ENCODE measurements around the gene PCSK2. TPM values are rescaled to one million over a fixed set of nuclear protein-coding genes. Genes with fewer than 3 reads are reported as not detected.

Gene PCSK2
- total and polyA plus RNA-seq, 4 donors = 0.51 to 9.8 (median 1.5) TPM

GRCh38 chr20:17502105-17502504 lies 275.3 kb downstream of the PCSK2 start:
- DNase-seq (no peak), ATAC-seq (ENCODE audit: insufficient read depth, low FRiP score) (no peak)
- H3K9me3 ChIP-seq (ENCODE audit: control insufficient read depth in 4 of 4, insufficient read depth in 3 of 4, low read length in 3 of 4) = peaks cover 0 to 1% (median 0%) of the 10 kb centered on the region in 4 donors
- no peak overlapping the region for H3K9ac ChIP-seq (ENCODE audit: insufficient read depth in 1 of 2, low read length in 2 of 2)
- H3K27me3 ChIP-seq (ENCODE audit: control insufficient read depth in 3 of 3, insufficient read depth in 3 of 3, low read length in 2 of 3) = no peaks in the 10 kb centered on the region
- H3K27ac ChIP-seq (ENCODE audit: low read depth in 1 of 2, low read length in 1 of 2) = no peak overlapping the region
- no peak overlapping the region for H3K4me3 ChIP-seq
- 91 to 95% methylated on average over 4 of the region's 4 CpGs for WGBS, 2 donors
- peaks cover 0 to 12% (median 0%) of the 10 kb centered on the region in 5 donors for H3K4me1 ChIP-seq (ENCODE audit: control insufficient read depth in 5 of 5, insufficient read depth in 5 of 5, low read length in 5 of 5)
- no peaks in the 10 kb centered on the region for H3K36me3 ChIP-seq (ENCODE audit: control insufficient read depth in 4 of 4, insufficient read depth in 4 of 4, low read length in 4 of 4)
- TF ChIP-seq, protein P1, sequence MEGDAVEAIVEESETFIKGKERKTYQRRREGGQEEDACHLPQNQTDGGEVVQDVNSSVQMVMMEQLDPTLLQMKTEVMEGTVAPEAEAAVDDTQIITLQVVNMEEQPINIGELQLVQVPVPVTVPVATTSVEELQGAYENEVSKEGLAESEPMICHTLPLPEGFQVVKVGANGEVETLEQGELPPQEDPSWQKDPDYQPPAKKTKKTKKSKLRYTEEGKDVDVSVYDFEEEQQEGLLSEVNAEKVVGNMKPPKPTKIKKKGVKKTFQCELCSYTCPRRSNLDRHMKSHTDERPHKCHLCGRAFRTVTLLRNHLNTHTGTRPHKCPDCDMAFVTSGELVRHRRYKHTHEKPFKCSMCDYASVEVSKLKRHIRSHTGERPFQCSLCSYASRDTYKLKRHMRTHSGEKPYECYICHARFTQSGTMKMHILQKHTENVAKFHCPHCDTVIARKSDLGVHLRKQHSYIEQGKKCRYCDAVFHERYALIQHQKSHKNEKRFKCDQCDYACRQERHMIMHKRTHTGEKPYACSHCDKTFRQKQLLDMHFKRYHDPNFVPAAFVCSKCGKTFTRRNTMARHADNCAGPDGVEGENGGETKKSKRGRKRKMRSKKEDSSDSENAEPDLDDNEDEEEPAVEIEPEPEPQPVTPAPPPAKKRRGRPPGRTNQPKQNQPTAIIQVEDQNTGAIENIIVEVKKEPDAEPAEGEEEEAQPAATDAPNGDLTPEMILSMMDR (IDR thresholded peaks at IDR 0.05; ENCODE audit: control extremely low read depth, extremely low read depth) = no peak

GRCh38 chr20:17503301-17504065 lies 276.6 kb downstream of the PCSK2 start:
- TF ChIP-seq, protein P1 (IDR thresholded peaks at IDR 0.05; ENCODE audit: control extremely low read depth, extremely low read depth) = no peak
- Histone ChIP-seq H3K4me3 (no peak overlapping the region), H3K36me3 (ENCODE audit: control insufficient read depth in 4 of 4, insufficient read depth in 4 of 4, low read length in 4 of 4) (no peaks in the 10 kb centered on the region), H3K9ac (ENCODE audit: insufficient read depth in 1 of 2, low read length in 2 of 2) (no peak overlapping the region), H3K27me3 (ENCODE audit: control insufficient read depth in 3 of 3, insufficient read depth in 3 of 3, low read length in 2 of 3) (no peaks in the 10 kb centered on the region), H3K9me3 (ENCODE audit: control insufficient read depth in 4 of 4, insufficient read depth in 3 of 4, low read length in 3 of 4) (no peaks in the 10 kb centered on the region), H3K27ac (ENCODE audit: low read depth in 1 of 2, low read length in 1 of 2) (no peak overlapping the region), H3K4me1 (ENCODE audit: control insufficient read depth in 5 of 5, insufficient read depth in 5 of 5, low read length in 5 of 5) (peaks cover 0 to 4% (median 0%) of the 10 kb centered on the region in 5 donors)
- DNase-seq = no peak
- WGBS, 2 donors = 86 to 87% methylated on average over 6 of the region's 6 CpGs
- ATAC-seq (ENCODE audit: insufficient read depth, low FRiP score) = no peak

DNA sequence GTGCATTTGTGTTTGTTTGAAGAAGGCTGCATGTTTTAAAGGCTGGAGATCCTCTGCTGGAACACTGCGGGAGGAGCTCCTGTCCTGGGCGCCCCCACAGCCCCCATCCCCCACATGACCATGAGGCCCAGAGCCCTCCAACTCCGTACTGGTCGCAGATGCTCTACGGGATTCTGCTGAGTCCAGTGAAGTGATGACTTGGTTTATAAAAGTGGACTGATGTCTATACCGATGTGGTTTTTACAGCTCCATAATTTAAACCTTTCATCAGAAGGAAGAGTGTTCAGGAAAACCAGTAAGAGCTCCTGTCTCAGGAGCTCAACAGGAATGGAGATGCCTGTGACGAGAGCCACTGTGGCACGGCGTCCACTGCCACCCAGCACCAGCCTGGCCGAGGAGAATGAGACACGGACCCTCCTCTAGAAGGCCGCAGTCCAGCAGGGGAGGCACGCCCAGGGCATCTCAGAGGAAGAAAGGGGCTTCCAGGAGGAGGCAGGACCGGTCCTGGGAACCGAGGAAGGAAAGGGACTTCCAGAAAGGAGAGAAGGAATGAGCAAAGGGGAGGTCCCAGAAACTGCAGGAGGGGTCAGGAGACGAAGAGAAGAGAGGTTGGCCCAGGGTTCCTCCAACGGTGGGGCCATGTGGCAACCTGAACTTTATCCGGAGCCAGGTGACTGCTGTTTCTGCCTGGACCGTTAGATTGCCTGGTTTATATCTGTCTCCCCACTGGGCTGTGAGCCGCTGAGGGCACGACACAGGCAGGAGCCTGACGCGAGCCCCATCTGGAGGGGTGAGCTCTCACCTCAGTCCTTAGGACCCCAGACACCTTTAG lies 277.4 kb downstream of the PCSK2 start:
- H3K9ac ChIP-seq (ENCODE audit: insufficient read depth in 1 of 2, low read length in 2 of 2) = peak overlapping the region in 1 of 2 donors; percentile 67
- TF ChIP-seq, protein P1 (IDR thresholded peaks at IDR 0.05; ENCODE audit: control extremely low read depth, extremely low read depth) = no peak
- ATAC-seq (ENCODE audit: insufficient read depth, low FRiP score) = no peak
- no peak overlapping the region for H3K4me3 ChIP-seq
- H3K36me3 ChIP-seq (ENCODE audit: control insufficient read depth in 4 of 4, insufficient read depth in 4 of 4, low read length in 4 of 4) = no peaks in the 10 kb centered on the region
- 46 to 55% methylated on average over 23 of the region's 23 CpGs for WGBS, 2 donors
- peaks cover 0 to 4% (median 0%) of the 10 kb centered on the region in 5 donors for H3K4me1 ChIP-seq (ENCODE audit: control insufficient read depth in 5 of 5, insufficient read depth in 5 of 5, low read length in 5 of 5)
- DNase-seq = no peak
- no peak overlapping the region for H3K27ac ChIP-seq (ENCODE audit: low read depth in 1 of 2, low read length in 1 of 2)
- H3K27me3 ChIP-seq (ENCODE audit: control insufficient read depth in 3 of 3, insufficient read depth in 3 of 3, low read length in 2 of 3) = no peaks in the 10 kb centered on the region
- no peaks in the 10 kb centered on the region for H3K9me3 ChIP-seq (ENCODE audit: control insufficient read depth in 4 of 4, insufficient read depth in 3 of 4, low read length in 3 of 4)

Data from lung (tissue), 12 donors.